ENCODE results near the gene TBC1D2.
"Not testable (repeated sequence)": the region's sequence is repeated elsewhere in the genome, so short reads cannot be mapped to it uniquely, and the experiment has no call there.

GRCh38 chr9:98269652-98270051, 14.2 kb upstream of the TBC1D2 start:
- not testable (repeated sequence) for TF ChIP-seq CTCF (IDR thresholded peaks at IDR 0.05; ENCODE audit: low read length); EZH2 (IDR thresholded peaks at IDR 0.05; ENCODE audit: borderline replicate concordance, low read length)
